ENCODE measurements around the gene SEL1L2.

SEL1L2 gene

GRCh38 chr20:13960119-13960518 lies 30.3 kb downstream of the SEL1L2 start:
- DNase-seq (ENCODE audit: low spot score): no peak
- Mint-ChIP-seq H3K4me1 (ENCODE audit: low read depth) (no peaks in the 10 kb centered on the region), H3K27me3 (ENCODE audit: low read depth) (no peaks in the 10 kb centered on the region)

GRCh38 chr20:13953227-13953626 lies 37.2 kb downstream of the SEL1L2 start:
- Mint-ChIP-seq H3K27ac (no peak overlapping the region), H3K4me1 (ENCODE audit: low read depth) (no peaks in the 10 kb centered on the region), H3K36me3 (ENCODE audit: low read depth) (no peaks in the 10 kb centered on the region), H3K9me3 (no peaks in the 10 kb centered on the region), H3K27me3 (ENCODE audit: low read depth) (no peaks in the 10 kb centered on the region), H3K4me3 (no peak overlapping the region)
- DNase-seq (ENCODE audit: low spot score): no peak

More at GRCh38 chr20:13960119-13960518, 30.3 kb downstream of the SEL1L2 start:
- Mint-ChIP-seq H3K9me3 (no peaks in the 10 kb centered on the region), H3K27ac (no peak overlapping the region), H3K36me3 (ENCODE audit: low read depth) (no peaks in the 10 kb centered on the region), H3K4me3 (no peak overlapping the region)

- H3K9me3 Mint-ChIP-seq: no peaks in the 10 kb centered on the region
- H3K27me3 Mint-ChIP-seq (ENCODE audit: low read depth): no peaks in the 10 kb centered on the region
- H3K27ac Mint-ChIP-seq: no peak overlapping the region
- H3K36me3 Mint-ChIP-seq (ENCODE audit: low read depth): no peaks in the 10 kb centered on the region
- no peak for DNase-seq (ENCODE audit: low spot score)
- no peak overlapping the region for H3K4me3 Mint-ChIP-seq
- H3K4me1 Mint-ChIP-seq (ENCODE audit: low read depth): no peaks in the 10 kb centered on the region
Measured at GRCh38 chr20:13947719-13948118, 42.7 kb downstream of the SEL1L2 start.

- Mint-ChIP-seq H3K4me1 (ENCODE audit: low read depth) (no peaks in the 10 kb centered on the region), H3K4me3 (no peak overlapping the region), H3K36me3 (ENCODE audit: low read depth) (no peaks in the 10 kb centered on the region), H3K9me3 (no peaks in the 10 kb centered on the region), H3K27me3 (ENCODE audit: low read depth) (no peaks in the 10 kb centered on the region), H3K27ac (no peak overlapping the region)
- no peak for DNase-seq (ENCODE audit: low spot score)
Measured at GRCh38 chr20:13941031-13941430, 49.4 kb downstream of the SEL1L2 start.

GRCh38 chr20:13936781-13937576 lies 53.4 kb downstream of the SEL1L2 start:
- H3K27me3 Mint-ChIP-seq (ENCODE audit: low read depth): no peaks in the 10 kb centered on the region
- H3K36me3 Mint-ChIP-seq (ENCODE audit: low read depth): no peaks in the 10 kb centered on the region
- no peaks in the 10 kb centered on the region for H3K9me3 Mint-ChIP-seq
- H3K4me3 Mint-ChIP-seq: no peak overlapping the region
- H3K27ac Mint-ChIP-seq: no peak overlapping the region
- no peaks in the 10 kb centered on the region for H3K4me1 Mint-ChIP-seq (ENCODE audit: low read depth)
- DNase-seq (ENCODE audit: low spot score): no peak

GRCh38 chr20:13934992-13935894 lies 55.2 kb downstream of the SEL1L2 start:
- H3K27ac Mint-ChIP-seq: no peak overlapping the region
- H3K4me3 Mint-ChIP-seq: no peak overlapping the region
- H3K36me3 Mint-ChIP-seq (ENCODE audit: low read depth): no peaks in the 10 kb centered on the region

GRCh38 chr20:13930281-13930680 lies 60.1 kb downstream of the SEL1L2 start:
- no peaks in the 10 kb centered on the region for H3K27me3 Mint-ChIP-seq (ENCODE audit: low read depth)
- no peaks in the 10 kb centered on the region for H3K9me3 Mint-ChIP-seq
- H3K4me3 Mint-ChIP-seq: no peak overlapping the region
- no peak for DNase-seq (ENCODE audit: low spot score)
- H3K36me3 Mint-ChIP-seq (ENCODE audit: low read depth): no peaks in the 10 kb centered on the region
- H3K27ac Mint-ChIP-seq: no peak overlapping the region
- no peaks in the 10 kb centered on the region for H3K4me1 Mint-ChIP-seq (ENCODE audit: low read depth)

More at GRCh38 chr20:13934992-13935894, 55.2 kb downstream of the SEL1L2 start:
- H3K27me3 Mint-ChIP-seq (ENCODE audit: low read depth): no peaks in the 10 kb centered on the region
- no peak for DNase-seq (ENCODE audit: low spot score)
- no peaks in the 10 kb centered on the region for H3K9me3 Mint-ChIP-seq
- H3K4me1 Mint-ChIP-seq (ENCODE audit: low read depth): no peaks in the 10 kb centered on the region

GRCh38 chr20:13929836-13930235 lies 60.6 kb downstream of the SEL1L2 start:
- Mint-ChIP-seq H3K9me3 (no peaks in the 10 kb centered on the region), H3K27me3 (ENCODE audit: low read depth) (no peaks in the 10 kb centered on the region), H3K27ac (no peak overlapping the region), H3K36me3 (ENCODE audit: low read depth) (no peaks in the 10 kb centered on the region), H3K4me1 (ENCODE audit: low read depth) (no peaks in the 10 kb centered on the region), H3K4me3 (no peak overlapping the region)
- DNase-seq (ENCODE audit: low spot score): no peak

- no peaks in the 10 kb centered on the region for H3K4me1 Mint-ChIP-seq (ENCODE audit: low read depth)
- no peak overlapping the region for H3K27ac Mint-ChIP-seq
- no peaks in the 10 kb centered on the region for H3K9me3 Mint-ChIP-seq
- H3K36me3 Mint-ChIP-seq (ENCODE audit: low read depth): no peaks in the 10 kb centered on the region
- H3K4me3 Mint-ChIP-seq: no peak overlapping the region
- DNase-seq (ENCODE audit: low spot score): no peak
- no peaks in the 10 kb centered on the region for H3K27me3 Mint-ChIP-seq (ENCODE audit: low read depth)
Measured at GRCh38 chr20:13928901-13929300, 61.5 kb downstream of the SEL1L2 start.

- Mint-ChIP-seq H3K4me3 (no peak overlapping the region), H3K36me3 (ENCODE audit: low read depth) (no peaks in the 10 kb centered on the region), H3K27me3 (ENCODE audit: low read depth) (no peaks in the 10 kb centered on the region), H3K4me1 (ENCODE audit: low read depth) (no peaks in the 10 kb centered on the region), H3K27ac (no peak overlapping the region), H3K9me3 (no peaks in the 10 kb centered on the region)
- no peak for DNase-seq (ENCODE audit: low spot score)
Measured at GRCh38 chr20:13927171-13927570, 63.2 kb downstream of the SEL1L2 start.

GRCh38 chr20:13922241-13922640 lies 68.2 kb downstream of the SEL1L2 start:
- H3K27me3 Mint-ChIP-seq (ENCODE audit: low read depth): no peaks in the 10 kb centered on the region
- no peak overlapping the region for H3K27ac Mint-ChIP-seq
- H3K4me3 Mint-ChIP-seq: no peak overlapping the region
- no peak for DNase-seq (ENCODE audit: low spot score)
- peaks cover under 1% of the 10 kb centered on the region for H3K4me1 Mint-ChIP-seq (ENCODE audit: low read depth)
- H3K9me3 Mint-ChIP-seq: no peaks in the 10 kb centered on the region
- H3K36me3 Mint-ChIP-seq (ENCODE audit: low read depth): no peaks in the 10 kb centered on the region

GRCh38 chr20:13915284-13915683 lies 75.1 kb downstream of the SEL1L2 start:
- H3K9me3 Mint-ChIP-seq: no peaks in the 10 kb centered on the region
- H3K27me3 Mint-ChIP-seq (ENCODE audit: low read depth): no peaks in the 10 kb centered on the region
- no peak overlapping the region for H3K27ac Mint-ChIP-seq
- no peaks in the 10 kb centered on the region for H3K36me3 Mint-ChIP-seq (ENCODE audit: low read depth)
- H3K4me1 Mint-ChIP-seq (ENCODE audit: low read depth): peaks cover 2% of the 10 kb centered on the region
- no peak for DNase-seq (ENCODE audit: low spot score)
- no peak overlapping the region for H3K4me3 Mint-ChIP-seq

GRCh38 chr20:13913572-13913971 lies 76.8 kb downstream of the SEL1L2 start:
- Mint-ChIP-seq H3K4me1 (ENCODE audit: low read depth) (peaks cover 2% of the 10 kb centered on the region), H3K36me3 (ENCODE audit: low read depth) (no peaks in the 10 kb centered on the region), H3K4me3 (no peak overlapping the region), H3K9me3 (no peaks in the 10 kb centered on the region), H3K27ac (no peak overlapping the region), H3K27me3 (ENCODE audit: low read depth) (no peaks in the 10 kb centered on the region)
- DNase-seq (ENCODE audit: low spot score): no peak

- Mint-ChIP-seq H3K4me3 (no peak overlapping the region), H3K4me1 (ENCODE audit: low read depth) (peaks cover 2% of the 10 kb centered on the region), H3K27me3 (ENCODE audit: low read depth) (no peaks in the 10 kb centered on the region), H3K36me3 (ENCODE audit: low read depth) (no peaks in the 10 kb centered on the region), H3K27ac (no peak overlapping the region), H3K9me3 (no peaks in the 10 kb centered on the region)
- DNase-seq (ENCODE audit: low spot score): no peak
Measured at GRCh38 chr20:13913131-13913530, 77.3 kb downstream of the SEL1L2 start.
